Fibroblast of gingiva (primary cell): ENCODE measurements around the gene ATP2C2.
"Not testable (repeated sequence)": the region's sequence is repeated elsewhere in the genome, so short reads cannot be mapped to it uniquely, and the experiment has no call there.

ENCODE experiments used
- DNase-seq: peaks from one replicate; pipeline ENCODE4 v3.0.0-alpha.2; 2011; ENCODE audit warnings: low read depth

Gene ATP2C2

DNA sequence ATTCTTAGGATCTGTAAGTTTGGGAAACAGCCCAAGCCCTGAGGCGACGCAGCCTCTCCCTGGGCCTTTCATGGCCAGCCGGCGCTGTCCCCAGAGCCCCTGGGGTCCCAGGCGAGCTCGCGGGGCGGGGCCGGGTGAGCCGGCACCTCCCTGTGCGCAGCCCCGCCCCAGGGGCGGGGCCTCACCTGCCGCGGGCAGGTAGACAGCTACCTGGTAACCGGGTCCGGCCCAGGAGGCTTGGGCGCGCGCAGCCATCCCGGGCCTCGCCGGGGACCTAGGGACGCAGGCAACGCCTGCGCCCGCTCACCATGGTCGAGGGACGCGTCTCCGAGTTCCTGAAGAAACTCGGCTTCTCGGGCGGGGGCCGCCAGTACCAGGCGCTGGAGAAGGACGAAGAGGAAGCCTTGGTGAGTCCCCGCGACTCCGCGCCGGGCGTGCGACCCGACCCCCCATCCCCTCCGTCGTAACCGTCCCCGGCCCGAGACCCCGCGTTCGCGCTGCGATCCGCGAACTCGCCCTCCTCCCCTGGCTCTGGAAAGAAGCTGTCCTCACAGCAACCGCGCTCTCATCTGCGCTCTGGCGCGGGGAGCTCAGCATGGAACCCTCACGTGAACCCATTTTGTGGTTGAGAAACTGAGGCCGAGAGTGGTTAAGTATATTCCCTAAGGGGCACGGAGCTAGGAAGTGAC, at the start of gene ATP2C2:
Gene ATP2C2, plus strand, starts transcription at position 231 of the 689 bp plus-strand sequence. Its CDS starts 78 bp downstream, at position 309.
- DNase-seq: no peak

GRCh38 chr16:84319146-84319760, 49.1 kb upstream of the ATP2C2 start:
- DNase-seq: no peak

DNA sequence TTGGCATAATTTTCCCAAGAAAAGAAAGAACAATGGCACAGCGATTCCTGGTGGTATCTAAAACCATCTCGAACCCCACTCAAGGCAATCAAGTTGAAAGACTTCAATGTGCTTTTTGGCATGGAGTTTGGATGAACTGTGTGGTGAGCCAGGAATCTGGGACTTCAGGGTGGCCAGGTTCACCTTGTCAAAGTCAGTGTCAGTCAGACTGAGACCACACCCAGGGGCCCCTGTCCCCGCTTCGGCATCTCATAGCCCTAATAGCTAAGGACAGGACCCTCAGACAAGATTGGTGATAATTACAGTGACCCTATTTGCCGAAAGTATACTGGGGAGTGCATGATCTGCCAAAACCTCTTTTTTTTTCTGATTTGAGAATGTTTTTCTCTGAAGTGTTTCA, 47.8 kb upstream of the ATP2C2 start:
- no peak for DNase-seq

- no peak for DNase-seq
Observed at GRCh38 chr16:84321932-84322331, 46.4 kb upstream of the ATP2C2 start.

- no peak for DNase-seq
Observed at GRCh38 chr16:84322749-84323148, 45.6 kb upstream of the ATP2C2 start.

- DNase-seq: no peak
Observed at GRCh38 chr16:84323606-84324005, 44.7 kb upstream of the ATP2C2 start.

GRCh38 chr16:84324434-84325262, 43.7 kb upstream of the ATP2C2 start:
- DNase-seq: no peak

- no peak for DNase-seq
Observed at GRCh38 chr16:84326545-84326944, 41.8 kb upstream of the ATP2C2 start.

GRCh38 chr16:84327926-84328505, 40.3 kb upstream of the ATP2C2 start:
- no peak for DNase-seq

DNA sequence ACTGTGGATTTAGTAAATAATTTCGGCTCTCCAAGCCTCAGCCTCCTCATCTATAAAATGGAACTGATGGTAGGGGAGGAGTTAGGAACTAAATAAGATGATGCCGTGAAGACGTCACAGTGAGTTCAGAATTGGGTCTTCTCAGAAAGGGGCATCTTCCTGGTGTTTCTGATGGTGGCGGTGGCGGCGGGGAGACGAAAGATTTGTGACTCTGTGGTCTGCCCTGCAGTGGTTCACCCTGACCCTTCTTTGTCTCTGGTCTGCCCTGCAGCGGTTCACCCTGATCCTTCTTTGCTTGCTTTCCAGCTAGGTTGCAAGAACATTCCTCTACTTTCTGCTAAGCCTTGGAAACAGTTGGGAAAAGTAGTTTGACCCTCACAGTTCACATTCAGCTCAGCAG, 39.3 kb upstream of the ATP2C2 start:
- DNase-seq: no peak

DNA sequence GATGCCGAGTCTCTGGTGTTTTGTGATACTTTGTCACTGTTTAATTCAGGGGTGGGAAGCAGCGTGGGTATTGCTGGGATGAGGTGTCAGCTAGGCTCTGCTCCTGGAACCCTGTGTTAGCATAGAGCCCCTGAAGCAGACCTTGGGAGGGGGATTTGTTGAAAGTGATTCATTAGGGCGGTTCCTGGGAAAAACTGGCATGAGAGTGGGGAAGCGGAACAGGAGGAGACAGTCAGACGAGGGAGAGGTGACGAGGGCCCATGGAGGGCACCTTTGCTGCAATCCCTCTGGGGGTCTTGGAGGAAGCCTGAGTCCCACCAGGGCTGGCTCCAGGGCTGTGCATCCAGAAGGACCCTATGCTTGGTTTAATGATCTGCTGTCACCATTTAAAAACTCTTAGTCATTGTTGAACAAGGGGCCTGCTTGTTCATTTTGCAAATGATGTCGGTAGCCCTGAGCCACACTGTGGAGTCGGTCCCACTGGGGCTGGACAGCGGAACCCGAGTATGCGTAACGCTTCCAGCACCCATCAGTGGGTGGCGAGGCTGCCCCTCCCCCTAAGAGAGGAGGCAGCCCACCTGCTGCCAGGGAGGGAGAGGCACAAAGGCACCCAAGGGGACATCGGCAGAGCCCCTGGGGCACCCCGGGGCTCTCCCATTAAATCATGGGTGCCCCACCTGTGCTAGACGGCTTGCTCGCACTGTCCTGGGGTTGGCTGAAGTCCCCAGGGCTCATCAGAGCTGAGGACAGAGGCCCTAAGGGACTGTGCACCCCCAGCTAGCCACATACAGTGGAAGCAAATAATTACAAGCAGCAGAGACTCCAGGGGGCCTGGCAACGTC, 38.3 kb upstream of the ATP2C2 start:
- DNase-seq: no peak

DNA sequence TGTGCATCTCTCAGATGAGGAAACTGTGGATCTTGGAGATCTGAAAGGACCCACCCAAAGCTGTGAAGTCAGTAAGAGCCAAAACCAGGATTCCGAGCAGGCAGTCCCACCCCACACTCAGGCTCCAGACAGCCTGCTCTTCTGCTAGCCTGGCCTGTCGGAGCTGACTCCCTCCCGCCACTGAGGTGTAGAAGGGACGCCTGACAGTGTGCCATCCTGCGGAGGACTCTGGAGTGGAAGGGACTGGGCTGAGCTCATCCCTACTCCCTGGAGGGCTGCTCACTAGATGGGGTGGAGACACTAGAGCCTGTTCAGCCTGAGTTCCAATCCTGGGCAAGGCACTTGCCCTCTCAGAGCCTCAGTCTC, 37.7 kb upstream of the ATP2C2 start:
- DNase-seq: no peak

DNA sequence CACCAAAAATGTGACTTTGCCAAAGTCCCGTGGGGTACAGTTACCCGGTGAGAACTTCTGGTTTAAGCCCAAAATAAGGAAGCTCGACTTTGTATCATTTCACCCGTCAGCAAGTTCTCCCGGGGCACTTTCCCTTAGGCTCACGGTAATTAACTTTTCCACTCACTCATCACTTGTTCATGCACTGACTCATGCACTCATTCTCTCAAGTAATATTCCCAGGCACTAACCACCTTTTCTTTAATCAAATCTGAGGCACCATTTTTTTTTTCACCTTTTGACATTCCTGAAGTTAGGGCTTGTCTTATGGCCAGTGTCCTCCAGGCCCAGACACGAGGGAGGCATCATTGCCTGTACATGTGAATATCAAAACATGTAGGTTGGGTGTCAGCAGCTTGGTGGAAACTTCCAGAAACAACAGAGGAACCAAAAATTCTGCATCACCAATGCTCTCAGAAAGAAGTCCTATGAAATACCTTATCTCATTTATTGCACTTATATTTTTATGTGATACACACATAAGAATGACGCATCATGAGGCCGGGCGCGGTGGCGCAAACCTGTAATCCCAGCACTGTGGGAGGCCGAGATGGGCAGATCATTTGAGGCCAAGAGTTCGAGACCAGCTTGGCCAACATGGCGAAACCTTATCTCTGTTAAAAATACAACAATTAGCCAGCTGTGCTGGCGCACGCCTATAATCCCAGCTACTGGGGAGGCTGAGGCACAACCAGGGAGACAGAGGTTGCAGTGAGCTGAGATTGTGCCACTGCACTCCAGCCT, 36.1 kb upstream of the ATP2C2 start:
- no peak for DNase-seq

DNA sequence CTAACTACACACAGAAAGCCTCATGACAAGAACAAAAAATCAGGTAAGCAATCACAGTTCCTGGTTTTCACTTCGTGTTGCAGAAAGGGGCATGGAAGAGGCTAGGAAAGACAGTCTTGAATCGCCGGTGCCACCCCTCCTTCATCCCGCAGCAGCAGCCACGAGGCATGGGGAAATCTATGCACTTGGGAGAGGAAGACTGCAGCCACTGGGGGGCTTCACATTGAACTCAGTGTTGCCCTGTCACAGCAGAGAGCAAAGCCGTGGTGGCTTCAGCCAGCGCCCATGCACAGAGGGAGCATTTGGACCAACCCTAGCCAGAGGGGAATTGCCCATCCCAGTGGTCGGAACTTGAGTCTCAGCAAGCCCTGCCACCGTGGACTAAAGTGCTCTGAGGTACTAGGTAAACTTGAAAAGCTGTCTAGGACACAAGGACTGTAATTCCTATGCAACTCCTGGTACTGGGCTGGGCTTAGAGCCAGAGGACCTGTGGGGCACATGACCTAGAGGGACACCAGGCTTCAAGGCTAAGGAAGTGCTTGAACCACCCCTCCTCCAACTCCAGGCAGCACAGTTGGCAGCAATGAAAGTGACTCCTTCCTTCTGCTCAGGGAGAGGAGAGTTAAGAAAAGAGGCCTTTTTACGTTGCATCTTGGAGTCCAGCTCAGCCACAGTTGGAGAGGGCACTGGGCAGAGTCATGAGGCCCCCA, 35.2 kb upstream of the ATP2C2 start:
- no peak for DNase-seq

DNA sequence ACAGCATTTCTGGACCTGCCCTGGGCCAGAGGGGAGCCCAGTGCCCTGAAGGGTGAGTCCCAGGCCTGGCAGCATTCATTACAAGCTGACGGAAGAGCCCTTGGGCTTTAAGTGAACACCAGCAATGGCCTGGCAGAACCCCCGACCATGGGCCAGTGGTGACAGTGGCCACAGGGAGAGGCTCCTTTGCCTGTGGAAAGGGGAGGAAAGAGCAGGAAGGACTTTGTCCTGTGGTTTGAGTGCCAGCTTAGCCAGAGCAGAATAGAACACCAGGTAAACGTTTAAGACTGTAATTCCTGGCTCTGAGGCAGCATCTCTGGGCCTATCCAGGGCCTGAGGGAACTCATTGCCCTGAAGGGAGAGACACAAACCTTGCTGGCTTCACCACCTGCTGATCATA, 34.3 kb upstream of the ATP2C2 start:
- DNase-seq: no peak

DNA sequence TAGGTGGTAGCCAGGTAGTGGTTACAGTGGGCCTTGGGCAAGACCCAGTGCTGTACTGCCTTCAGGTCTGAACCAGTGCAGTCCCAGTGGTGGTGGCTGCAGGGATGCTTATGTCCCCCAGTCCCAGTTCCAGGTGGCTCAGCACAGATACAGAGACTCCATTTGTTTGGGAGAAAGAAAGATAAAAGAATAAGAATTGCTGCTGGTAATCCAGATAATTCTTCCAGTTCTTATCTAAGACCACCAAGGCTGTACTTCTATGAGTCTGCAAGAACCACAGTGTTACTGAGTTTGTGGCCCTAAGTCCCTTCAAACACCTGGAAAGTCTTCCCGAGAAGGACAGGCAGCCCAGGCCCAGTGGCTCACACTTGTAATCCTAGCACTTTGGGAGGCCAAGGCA, 33.9 kb upstream of the ATP2C2 start:
- DNase-seq: no peak

- DNase-seq: not testable (repeated sequence)
Observed at GRCh38 chr16:84337236-84337635, 31.1 kb upstream of the ATP2C2 start.

- DNase-seq: no peak
Observed at GRCh38 chr16:84339311-84339710, 29.0 kb upstream of the ATP2C2 start.

DNA sequence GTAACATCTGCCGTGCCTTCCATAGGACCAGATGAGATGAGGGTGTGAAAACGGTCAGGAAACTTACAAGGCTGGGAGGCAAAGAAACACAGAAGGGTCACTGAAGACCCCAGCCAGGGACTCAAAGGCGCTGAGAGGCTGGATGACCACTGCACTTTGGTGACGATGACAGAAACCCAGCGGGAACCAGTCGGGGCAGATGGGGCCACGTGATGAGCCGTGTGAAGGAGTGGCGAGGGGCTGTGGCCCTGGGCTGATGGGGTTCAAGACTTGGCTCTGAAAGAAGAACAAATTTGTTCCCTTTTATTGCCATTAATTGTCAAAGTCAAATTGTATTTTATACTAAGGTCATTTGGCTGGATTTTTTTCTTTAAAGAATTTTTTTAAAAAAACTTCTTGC, 28.6 kb upstream of the ATP2C2 start:
- no peak for DNase-seq

DNA sequence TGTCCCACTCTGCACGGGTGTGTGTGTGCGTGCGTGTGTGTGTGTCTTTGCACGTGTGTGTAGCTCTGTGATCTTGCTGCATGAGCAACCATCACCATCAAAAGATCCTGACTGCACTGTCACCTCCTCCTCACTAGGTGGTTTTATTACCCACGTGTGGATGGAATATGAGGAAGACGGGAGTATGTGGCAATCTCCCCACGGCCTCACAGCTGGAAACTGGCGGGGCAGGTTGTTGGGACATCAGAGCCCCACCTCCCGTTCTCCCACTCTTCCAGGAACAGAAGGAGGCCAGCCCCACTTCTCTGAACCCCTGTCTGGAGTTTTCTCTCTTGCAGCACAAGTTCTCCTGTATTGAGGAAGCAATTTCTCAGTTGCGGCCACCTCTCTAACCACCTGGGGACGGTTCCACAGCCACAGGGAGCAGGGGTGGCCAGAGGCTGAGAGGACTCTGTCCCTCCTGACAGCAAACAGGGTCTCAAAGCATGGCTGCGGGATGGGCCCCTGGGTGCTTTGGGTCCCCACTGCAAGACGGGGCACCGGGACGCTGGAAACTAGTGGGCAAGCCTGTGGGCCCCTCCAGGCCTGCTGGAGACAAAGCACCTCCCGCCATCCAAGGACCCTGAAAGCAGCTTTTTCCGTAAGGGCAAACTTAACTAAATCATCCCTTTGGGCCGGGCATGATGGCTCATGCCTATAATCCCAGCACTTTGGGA, 27.9 kb upstream of the ATP2C2 start:
- DNase-seq: no peak
